NCI-H226 (cell line): Measurements from ENCODE around the gene UBQLN3.

ENCODE experiments used
- DNase-seq: peaks from one replicate; pipeline ENCODE4 v3.0.0-alpha.2; 2015

Gene UBQLN3

GRCh38 chr11:5504403-5504921 is 5.3 kb downstream of the UBQLN3 start:
- DNase-seq: no peak

- DNase-seq: no peak
These were observed 9.4 kb downstream of the UBQLN3 start for GRCh38 chr11:5500393-5500801.

- no peak for DNase-seq
These were observed 10.1 kb downstream of the UBQLN3 start for GRCh38 chr11:5499671-5500070.

- peak; percentile 18 for DNase-seq
These were observed 20.0 kb downstream of the UBQLN3 start for GRCh38 chr11:5489576-5490357.

- no peak for DNase-seq
These were observed 20.9 kb downstream of the UBQLN3 start for GRCh38 chr11:5488798-5489399.

- no peak for DNase-seq
These were observed 21.4 kb downstream of the UBQLN3 start, which contains the start of gene OR52D1 for GRCh38 chr11:5488385-5488784. Gene OR52D1 (plus strand): TSS chr11:5488685. CDS start chr11:5488707, 22 bp downstream.

- peak; percentile 22 for DNase-seq
These were observed 23.3 kb downstream of the UBQLN3 start for GRCh38 chr11:5486421-5486820.

- DNase-seq: no peak
These were observed 23.8 kb downstream of the UBQLN3 start for GRCh38 chr11:5486003-5486402.

GRCh38 chr11:5476186-5476819 is 33.5 kb downstream of the UBQLN3 start:
- peak; percentile 3 for DNase-seq

- DNase-seq: no peak
These were observed 35.8 kb downstream of the UBQLN3 start for GRCh38 chr11:5473921-5474320.

GRCh38 chr11:5467527-5467926 is 42.2 kb downstream of the UBQLN3 start:
- DNase-seq: no peak

GRCh38 chr11:5460983-5461621 is 48.7 kb downstream of the UBQLN3 start:
- no peak for DNase-seq
